ENCODE data around the gene PNMA3. TPM values are rescaled to one million over a fixed set of nuclear protein-coding genes. Genes with fewer than 3 reads are reported as not detected.

Gene PNMA3
- total RNA-seq, 1 experiment from 2014 or later = not detected

GRCh38 chrX:153060095-153060445, 3.8 kb downstream of the PNMA3 start:
- Mint-ChIP-seq H3K4me3 (ENCODE audit: low read depth, unreplicated experiment) (no peak overlapping the region), H3K4me1 (ENCODE audit: low read depth, unreplicated experiment) (no peaks in the 10 kb centered on the region), H3K27ac (ENCODE audit: unreplicated experiment) (no peak overlapping the region), H3K27me3 (ENCODE audit: unreplicated experiment) (peaks cover 22% of the 10 kb centered on the region), H3K9me3 (ENCODE audit: low read depth, unreplicated experiment) (no peaks in the 10 kb centered on the region), H3K36me3 (ENCODE audit: insufficient read depth, unreplicated experiment) (no peaks in the 10 kb centered on the region)
- no TSS peak for BruUV-seq (replicated peaks)
- CTCF ChIA-PET = interaction anchor here (0.6 kb wide), 1 partner anchor 130 kb away, joined by 4 read pairs; no protein-coding TSS in a partner anchor
- intact Hi-C loops (cut with micrococcal nuclease; ENCODE audit: unreplicated experiment) = no loop called here
- no peak for DNase-seq
- TF ChIP-seq CTCF (IDR thresholded peaks at IDR 0.05; ENCODE audit: unreplicated experiment) = no peak

GRCh38 chrX:153061732-153062131, 5.5 kb downstream of the PNMA3 start:
- Mint-ChIP-seq H3K4me1 (ENCODE audit: low read depth, unreplicated experiment) (no peaks in the 10 kb centered on the region), H3K27ac (ENCODE audit: unreplicated experiment) (no peak overlapping the region), H3K4me3 (ENCODE audit: low read depth, unreplicated experiment) (no peak overlapping the region), H3K36me3 (ENCODE audit: insufficient read depth, unreplicated experiment) (no peaks in the 10 kb centered on the region), H3K27me3 (ENCODE audit: unreplicated experiment) (peaks cover 22% of the 10 kb centered on the region), H3K9me3 (ENCODE audit: low read depth, unreplicated experiment) (no peaks in the 10 kb centered on the region)
- intact Hi-C loops (cut with micrococcal nuclease; ENCODE audit: unreplicated experiment) = no loop called here
- no TSS peak for BruUV-seq (replicated peaks)
- TF ChIP-seq CTCF (IDR thresholded peaks at IDR 0.05; ENCODE audit: unreplicated experiment) = no peak
- DNase-seq = no peak
- CTCF ChIA-PET = interaction anchor here (0.7 kb wide), 1 partner anchor 374 kb away, joined by 3 read pairs; no protein-coding TSS in a partner anchor

- no peaks in the 10 kb centered on the region for H3K4me1 Mint-ChIP-seq (ENCODE audit: low read depth, unreplicated experiment)
- H3K27ac Mint-ChIP-seq (ENCODE audit: unreplicated experiment) = no peak overlapping the region
- no peak overlapping the region for H3K4me3 Mint-ChIP-seq (ENCODE audit: low read depth, unreplicated experiment)
- CTCF ChIA-PET = interaction anchor here (1.4 kb wide), 1 partner anchor 31 kb away, joined by 3 read pairs; no protein-coding TSS in a partner anchor
- H3K36me3 Mint-ChIP-seq (ENCODE audit: insufficient read depth, unreplicated experiment) = no peaks in the 10 kb centered on the region
- no peaks in the 10 kb centered on the region for H3K9me3 Mint-ChIP-seq (ENCODE audit: low read depth, unreplicated experiment)
- intact Hi-C loops (cut with micrococcal nuclease; ENCODE audit: unreplicated experiment) = no loop called here
- no TSS peak for BruUV-seq (replicated peaks)
- no peak for DNase-seq
- no peak for TF ChIP-seq CTCF (IDR thresholded peaks at IDR 0.05; ENCODE audit: unreplicated experiment)
- H3K27me3 Mint-ChIP-seq (ENCODE audit: unreplicated experiment) = peaks cover 7% of the 10 kb centered on the region
Observed at GRCh38 chrX:153063315-153063714, 7.0 kb downstream of the PNMA3 start.

GRCh38 chrX:153064061-153064460, 7.8 kb downstream of the PNMA3 start:
- TF ChIP-seq CTCF (IDR thresholded peaks at IDR 0.05; ENCODE audit: unreplicated experiment) = no peak
- CTCF ChIA-PET = interaction anchor here (1.4 kb wide), 1 partner anchor 32 kb away, joined by 3 read pairs; no protein-coding TSS in a partner anchor
- no peaks in the 10 kb centered on the region for H3K4me1 Mint-ChIP-seq (ENCODE audit: low read depth, unreplicated experiment)
- H3K27ac Mint-ChIP-seq (ENCODE audit: unreplicated experiment) = no peak overlapping the region
- intact Hi-C loops (cut with micrococcal nuclease; ENCODE audit: unreplicated experiment) = no loop called here
- no peaks in the 10 kb centered on the region for H3K27me3 Mint-ChIP-seq (ENCODE audit: unreplicated experiment)
- no peak for DNase-seq
- H3K36me3 Mint-ChIP-seq (ENCODE audit: insufficient read depth, unreplicated experiment) = no peaks in the 10 kb centered on the region
- no peaks in the 10 kb centered on the region for H3K9me3 Mint-ChIP-seq (ENCODE audit: low read depth, unreplicated experiment)
- H3K4me3 Mint-ChIP-seq (ENCODE audit: low read depth, unreplicated experiment) = no peak overlapping the region
- BruUV-seq (replicated peaks) = no TSS peak

Data from Calu3 (cell line).